HG03521 (cell line): ENCODE results near the gene CEBPA.

Source experiments
- ATAC-seq: cut with Tn5 transposase; IDR thresholded peaks from one replicate; pipeline ENCODE4 v1.9.1; 2021; ENCODE audit warnings: mild to moderate bottlenecking, moderate library complexity; ENCODE audit not compliant: unreplicated experiment

CEBPA gene

GRCh38 chr19:33252418-33252962 lies 49.8 kb downstream of the CEBPA start:
- ATAC-seq = no peak

GRCh38 chr19:33251526-33252090 lies 50.7 kb downstream of the CEBPA start:
- no peak for ATAC-seq

- ATAC-seq = no peak
Observed at GRCh38 chr19:33251076-33251475, 51.3 kb downstream of the CEBPA start.

GRCh38 chr19:33250500-33250899 lies 51.8 kb downstream of the CEBPA start:
- no peak for ATAC-seq
